H1 (cell line): ENCODE results near the gene DNAJB14.

ENCODE experiments used
- EZH2 ChIP-seq: fragments of 200-600 bp; sonication (generic); IDR thresholded peaks from 2 replicates; pipeline ENCODE4 v1.7.1; 2012; ENCODE audit warnings: low read depth, mild to moderate bottlenecking, moderate library complexity, low read length, inconsistent platforms; ENCODE audit not compliant: severe bottlenecking
- MAFK ChIP-seq: IDR thresholded peaks from 2 replicates; pipeline ENCODE4 v1.6.1; 2012; ENCODE audit warnings: low read depth, mild to moderate bottlenecking, improper control_type of control experiment, low read length
- PHF8 ChIP-seq: fragments of 200-600 bp; sonication (generic); conservative IDR thresholded peaks from 2 replicates; pipeline ENCODE4 v1.7.1; 2012; ENCODE audit warnings: low read depth, mild to moderate bottlenecking, inconsistent platforms, low read length, moderate library complexity
- SP4 ChIP-seq: IDR thresholded peaks from 2 replicates; pipeline ENCODE4 v1.6.1; 2012; ENCODE audit warnings: low read length, inconsistent platforms
- TF ChIP-seq, protein P1 (sequence below), 3 experiments: IDR thresholded peaks; 1 replicate in 2 of 3; 2 replicates in 1 of 3; pipeline versions ENCODE4 v1.5.1 to v1.6.1; 2011; ENCODE audit warnings: low read length in 3 of 3, mild to moderate bottlenecking in 3 of 3, inconsistent platforms in 2 of 3, low read depth in 1 of 3, moderate library complexity in 1 of 3; ENCODE audit not compliant: insufficient read depth in 1 of 3; ENCODE audit errors: control extremely low read depth in 1 of 3
- TF ChIP-seq, protein P2 (sequence below): IDR thresholded peaks from 2 replicates; pipeline ENCODE4 v1.6.1; 2012; ENCODE audit warnings: inconsistent platforms

DNA sequence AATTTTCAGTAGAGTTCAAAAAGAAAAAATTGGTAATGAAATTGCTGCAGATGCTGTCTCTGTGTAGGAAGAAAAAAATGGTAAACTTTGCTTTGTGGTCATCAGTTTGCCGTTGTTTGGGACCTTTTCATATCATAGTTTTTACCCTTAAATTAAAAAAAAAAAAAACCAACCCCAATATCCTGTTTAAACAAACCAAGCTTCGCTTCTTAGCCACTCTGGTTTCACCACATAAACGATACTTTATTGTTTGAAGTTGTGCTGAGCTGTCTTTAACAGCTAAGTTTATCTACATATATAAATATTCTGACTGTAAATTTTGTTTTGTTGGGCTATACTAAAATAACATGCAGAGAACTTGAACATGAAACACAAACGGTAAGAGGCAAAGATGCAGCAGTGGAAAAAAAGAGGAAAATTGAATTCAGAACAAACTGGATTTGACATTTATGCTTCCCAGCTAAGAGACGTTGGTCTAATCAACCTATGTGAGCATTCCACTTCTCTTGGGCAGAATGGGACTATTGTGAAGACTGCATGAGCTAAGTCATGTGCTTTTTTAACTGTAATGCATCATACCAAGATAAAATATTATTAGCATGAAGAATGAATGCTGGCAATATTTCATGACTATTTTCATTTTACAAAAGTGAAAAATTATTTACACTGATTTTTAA lies 19.4 kb upstream of the DNAJB14 start:
- no peak for TF ChIP-seq MAFK
- no peak for TF ChIP-seq PHF8
- TF ChIP-seq SP4: no peak
- TF ChIP-seq, protein P1, sequence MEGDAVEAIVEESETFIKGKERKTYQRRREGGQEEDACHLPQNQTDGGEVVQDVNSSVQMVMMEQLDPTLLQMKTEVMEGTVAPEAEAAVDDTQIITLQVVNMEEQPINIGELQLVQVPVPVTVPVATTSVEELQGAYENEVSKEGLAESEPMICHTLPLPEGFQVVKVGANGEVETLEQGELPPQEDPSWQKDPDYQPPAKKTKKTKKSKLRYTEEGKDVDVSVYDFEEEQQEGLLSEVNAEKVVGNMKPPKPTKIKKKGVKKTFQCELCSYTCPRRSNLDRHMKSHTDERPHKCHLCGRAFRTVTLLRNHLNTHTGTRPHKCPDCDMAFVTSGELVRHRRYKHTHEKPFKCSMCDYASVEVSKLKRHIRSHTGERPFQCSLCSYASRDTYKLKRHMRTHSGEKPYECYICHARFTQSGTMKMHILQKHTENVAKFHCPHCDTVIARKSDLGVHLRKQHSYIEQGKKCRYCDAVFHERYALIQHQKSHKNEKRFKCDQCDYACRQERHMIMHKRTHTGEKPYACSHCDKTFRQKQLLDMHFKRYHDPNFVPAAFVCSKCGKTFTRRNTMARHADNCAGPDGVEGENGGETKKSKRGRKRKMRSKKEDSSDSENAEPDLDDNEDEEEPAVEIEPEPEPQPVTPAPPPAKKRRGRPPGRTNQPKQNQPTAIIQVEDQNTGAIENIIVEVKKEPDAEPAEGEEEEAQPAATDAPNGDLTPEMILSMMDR (IDR thresholded peaks at IDR 0.05; ENCODE audit: control extremely low read depth in 1 of 3, insufficient read depth in 1 of 3, low read depth in 1 of 3, low read length in 3 of 3): no peak
- TF ChIP-seq, protein P2, sequence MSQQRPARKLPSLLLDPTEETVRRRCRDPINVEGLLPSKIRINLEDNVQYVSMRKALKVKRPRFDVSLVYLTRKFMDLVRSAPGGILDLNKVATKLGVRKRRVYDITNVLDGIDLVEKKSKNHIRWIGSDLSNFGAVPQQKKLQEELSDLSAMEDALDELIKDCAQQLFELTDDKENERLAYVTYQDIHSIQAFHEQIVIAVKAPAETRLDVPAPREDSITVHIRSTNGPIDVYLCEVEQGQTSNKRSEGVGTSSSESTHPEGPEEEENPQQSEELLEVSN: no peak
- TF ChIP-seq EZH2: no peak
